BJ (cell line): ENCODE results near the gene SEMA6D. TPM values are rescaled to one million over a fixed set of nuclear protein-coding genes. Genes with fewer than 3 reads are reported as not detected.

Experiments
- CTCF ChIA-PET: fragments of 350-600 bp; formaldehyde crosslinking; extraction: SDS; loops from one replicate; lab custom pipeline; 2021; ENCODE audit warnings: antibody characterized with exemption, inconsistent platforms; lab: Yijun Ruan, JAX
- POLR2A ChIA-PET: fragments of 300-600 bp; sonication (Branson Sonifier 250); formaldehyde crosslinking; extraction: SDS; loops from one replicate; lab custom pipeline; 2021; ENCODE audit warnings: antibody characterized with exemption; lab: Charles Lee
- DNase-seq: peaks from one replicate; pipeline ENCODE4 v3.0.0-alpha.2; 2011; ENCODE audit warnings: low read depth
- H3K27me3 ChIP-seq: 2 replicates; pipeline ENCODE4 v1.6.0; 2011; ENCODE audit warnings: low read length; ENCODE audit not compliant: control insufficient read depth, insufficient read depth
- H3K36me3 ChIP-seq: 2 replicates; pipeline ENCODE4 v1.5.1; 2011; ENCODE audit warnings: low read length; ENCODE audit not compliant: control insufficient read depth, insufficient read depth
- H3K4me3 ChIP-seq: 2 replicates; pipeline ENCODE4 v1.5.1; 2011; ENCODE audit warnings: low read depth, mild to moderate bottlenecking, control low read depth, low read length
- polyA plus RNA-seq: library from polyadenylated mRNA; depleted of rRNA; stranded (reverse); fragments of >200 nt; gene quantifications from 2 replicates; pipeline ENCODE4 v1.2.3, GENCODE V29; 2011
- TF ChIP-seq, protein P1 (sequence below): IDR thresholded peaks from 2 replicates; pipeline ENCODE4 v1.5.1; 2011; ENCODE audit warnings: low read depth, mild to moderate bottlenecking, control low read depth, inconsistent platforms, low read length, moderate library complexity; ENCODE audit not compliant: insufficient read depth

Gene SEMA6D
- polyA plus RNA-seq, 1 experiment, result 1.1 TPM

DNA sequence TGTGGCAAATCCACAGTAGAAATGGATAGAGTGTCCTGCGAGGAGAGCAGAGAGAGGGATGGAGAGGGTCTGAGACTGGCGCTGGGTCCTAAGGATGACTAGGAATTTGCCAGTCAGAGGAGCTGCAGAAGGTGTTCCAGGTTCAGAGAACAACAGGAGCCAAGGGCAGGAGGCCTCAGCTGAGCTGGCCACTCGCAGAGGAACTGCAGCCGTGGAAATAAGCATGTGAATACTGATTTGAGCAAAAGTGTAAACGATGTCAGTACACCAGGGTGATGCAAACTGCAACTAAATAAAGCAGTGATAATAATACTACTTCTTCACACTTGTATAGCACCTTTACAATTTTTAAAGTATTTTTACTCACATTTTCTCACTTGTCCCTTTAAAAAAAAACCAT is 24.6 kb downstream of the SEMA6D start:
- ChIA-PET POLR2A (no interaction called here), CTCF (no interaction called here)
- Histone ChIP-seq H3K27me3 (no peaks in the 10 kb centered on the region), H3K36me3 (no peaks in the 10 kb centered on the region), H3K4me3 (no peak overlapping the region)
- no peak for DNase-seq
- TF ChIP-seq, protein P1, sequence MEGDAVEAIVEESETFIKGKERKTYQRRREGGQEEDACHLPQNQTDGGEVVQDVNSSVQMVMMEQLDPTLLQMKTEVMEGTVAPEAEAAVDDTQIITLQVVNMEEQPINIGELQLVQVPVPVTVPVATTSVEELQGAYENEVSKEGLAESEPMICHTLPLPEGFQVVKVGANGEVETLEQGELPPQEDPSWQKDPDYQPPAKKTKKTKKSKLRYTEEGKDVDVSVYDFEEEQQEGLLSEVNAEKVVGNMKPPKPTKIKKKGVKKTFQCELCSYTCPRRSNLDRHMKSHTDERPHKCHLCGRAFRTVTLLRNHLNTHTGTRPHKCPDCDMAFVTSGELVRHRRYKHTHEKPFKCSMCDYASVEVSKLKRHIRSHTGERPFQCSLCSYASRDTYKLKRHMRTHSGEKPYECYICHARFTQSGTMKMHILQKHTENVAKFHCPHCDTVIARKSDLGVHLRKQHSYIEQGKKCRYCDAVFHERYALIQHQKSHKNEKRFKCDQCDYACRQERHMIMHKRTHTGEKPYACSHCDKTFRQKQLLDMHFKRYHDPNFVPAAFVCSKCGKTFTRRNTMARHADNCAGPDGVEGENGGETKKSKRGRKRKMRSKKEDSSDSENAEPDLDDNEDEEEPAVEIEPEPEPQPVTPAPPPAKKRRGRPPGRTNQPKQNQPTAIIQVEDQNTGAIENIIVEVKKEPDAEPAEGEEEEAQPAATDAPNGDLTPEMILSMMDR, result no peak

DNA sequence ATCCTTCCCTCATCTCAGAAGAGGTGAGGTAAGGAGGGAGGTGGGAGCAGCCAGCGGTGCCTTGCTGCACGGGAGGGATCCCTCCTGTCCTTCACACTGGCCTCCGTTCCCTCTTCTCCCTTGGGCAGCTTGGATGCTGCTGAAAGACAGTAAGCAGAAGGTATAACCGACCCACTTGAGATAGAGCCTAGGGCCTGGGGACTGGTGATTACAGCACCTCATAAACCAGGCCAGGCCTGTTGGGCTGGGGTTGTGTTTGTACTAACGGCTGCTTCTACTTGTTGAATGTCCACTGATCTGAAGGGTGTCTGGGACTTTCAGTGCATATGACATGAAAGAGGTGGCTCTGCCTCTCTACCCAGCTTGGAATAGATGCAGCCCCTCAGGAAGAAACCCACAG is 25.0 kb downstream of the SEMA6D start:
- CTCF ChIA-PET, result no interaction called here
- POLR2A ChIA-PET, result no interaction called here
- TF ChIP-seq, protein P1, result no peak
- Histone ChIP-seq H3K27me3 (no peaks in the 10 kb centered on the region), H3K4me3 (no peak overlapping the region), H3K36me3 (no peaks in the 10 kb centered on the region)
- no peak for DNase-seq

DNA sequence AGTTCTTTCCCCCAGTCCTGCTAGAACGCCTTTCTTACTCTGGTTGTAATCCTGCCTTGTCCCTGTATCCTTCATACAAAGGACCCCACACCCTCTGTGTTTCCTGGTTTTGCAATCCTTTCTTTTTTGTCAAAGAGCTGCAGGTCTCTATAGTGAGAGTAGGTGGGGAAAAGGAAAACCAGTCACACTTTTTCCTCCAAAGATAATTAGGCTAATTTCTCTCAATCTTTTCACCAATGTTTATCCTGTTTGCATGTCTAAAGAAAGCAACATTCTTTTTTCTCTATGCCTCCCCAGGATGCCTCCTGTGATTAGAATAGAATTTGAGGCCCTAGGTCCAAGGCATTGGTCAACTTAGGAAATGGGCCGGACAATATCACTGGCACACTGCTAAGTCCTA is 25.4 kb downstream of the SEMA6D start:
- H3K36me3 ChIP-seq, result no peaks in the 10 kb centered on the region
- H3K4me3 ChIP-seq, result no peak overlapping the region
- TF ChIP-seq, protein P1, result no peak
- ChIA-PET CTCF (no interaction called here), POLR2A (no interaction called here)
- DNase-seq, result no peak
- H3K27me3 ChIP-seq, result no peaks in the 10 kb centered on the region

DNA sequence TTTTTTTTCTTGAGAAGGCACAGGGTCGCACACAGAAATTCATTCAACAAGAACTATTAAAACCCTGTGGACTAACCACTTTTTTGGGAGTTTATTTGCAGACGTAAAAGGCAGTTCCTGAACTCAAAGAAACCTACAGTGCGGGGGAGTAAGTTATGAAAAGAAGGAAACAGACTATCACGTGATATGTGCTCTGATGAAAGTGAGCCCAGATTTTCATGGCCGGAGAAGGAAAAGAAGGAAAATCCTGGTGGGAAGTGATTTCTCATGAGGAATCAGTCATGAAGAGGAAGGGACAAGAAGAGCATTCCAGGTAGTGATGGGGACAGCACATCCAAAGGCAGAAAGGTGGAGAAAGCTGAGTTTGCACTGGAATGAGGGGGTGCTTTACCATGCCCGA is 26.1 kb downstream of the SEMA6D start:
- TF ChIP-seq, protein P1, result no peak
- POLR2A ChIA-PET, result no interaction called here
- CTCF ChIA-PET, result no interaction called here
- DNase-seq, result no peak
- Histone ChIP-seq H3K27me3 (no peaks in the 10 kb centered on the region), H3K4me3 (no peak overlapping the region), H3K36me3 (no peaks in the 10 kb centered on the region)

DNA sequence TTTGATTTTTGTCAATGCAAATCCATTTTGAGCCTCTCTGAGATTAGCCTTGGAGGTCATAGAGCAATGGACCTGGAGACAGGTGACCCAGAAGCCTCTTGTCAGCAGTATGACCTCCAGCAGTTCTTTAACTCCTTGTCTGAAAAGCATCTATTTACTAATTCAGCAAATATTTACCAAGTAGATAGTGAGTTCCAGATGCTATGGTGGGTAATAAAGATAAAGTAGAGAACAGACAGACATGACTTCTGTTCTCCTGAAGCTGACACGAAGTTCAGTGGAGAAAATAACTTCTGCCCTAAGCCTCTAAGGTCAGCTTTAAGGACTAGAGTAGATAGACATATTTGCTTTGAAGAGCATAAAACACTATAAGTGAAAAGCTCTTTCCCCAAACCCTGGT is 26.6 kb downstream of the SEMA6D start:
- H3K27me3 ChIP-seq, result no peaks in the 10 kb centered on the region
- ChIA-PET POLR2A (no interaction called here), CTCF (no interaction called here)
- TF ChIP-seq, protein P1, result no peak
- H3K4me3 ChIP-seq, result no peak overlapping the region
- no peaks in the 10 kb centered on the region for H3K36me3 ChIP-seq
- no peak for DNase-seq
